H1 (cell line): ENCODE data around the gene MRPL28. TPM values are rescaled to one million over a fixed set of nuclear protein-coding genes. Genes with fewer than 3 reads are reported as not detected.

Source experiments
- ASH2L ChIP-seq: fragments of 200-600, 300-600 bp; sonication (generic); IDR thresholded peaks from one replicate; pipeline ENCODE4 v1.7.1; 2017; ENCODE audit warnings: low read length
- CBX5 ChIP-seq: fragments of 300-800, 300-1000 bp; sonication (generic); IDR thresholded peaks from 2 replicates; pipeline ENCODE4 v1.7.1; 2016; ENCODE audit warnings: antibody characterized with exemption, low read length, low read depth
- CBX8 ChIP-seq: fragments of 300-800, 300-1000 bp; sonication (generic); IDR thresholded peaks from 2 replicates; pipeline ENCODE4 v1.7.1; 2016; ENCODE audit warnings: low read depth, low read length, borderline replicate concordance
- CEBPB ChIP-seq: IDR thresholded peaks from 2 replicates; pipeline ENCODE4 v1.6.1; 2012; ENCODE audit warnings: low read depth, low read length
- CTBP2 ChIP-seq: IDR thresholded peaks from 2 replicates; pipeline ENCODE4 v1.7.0; 2011; ENCODE audit warnings: borderline replicate concordance, mild to moderate bottlenecking, moderate library complexity, mixed read lengths, low read length; ENCODE audit not compliant: insufficient read depth, insufficient read length
- NRF1 ChIP-seq: IDR thresholded peaks from 2 replicates; pipeline ENCODE4 v1.6.1; 2011; ENCODE audit warnings: mild to moderate bottlenecking, low read depth, low read length, improper control_type of control experiment
- RFX5 ChIP-seq: IDR thresholded peaks from 2 replicates; pipeline ENCODE4 v1.6.1; 2011; ENCODE audit warnings: low read depth, low read length, improper control_type of control experiment, borderline replicate concordance
- polyA plus RNA-seq, 7 experiments: library from polyadenylated mRNA; depleted of rRNA in 3 of 7; stranded (reverse) in 5 of 7; unstranded in 2 of 7; fragments of >200 nt in 5 of 7; fragments of 200-250 nt in 2 of 7; gene quantifications; 1 replicate in 5 of 7; 2 replicates in 1 of 7; 4 replicates in 1 of 7; pipeline versions ENCODE4 v1.2.1 to v1.2.3, GENCODE V29; 2011 to 2013; ENCODE audit warnings: missing spikeins in 2 of 7, mixed read lengths in 2 of 7
- total RNA-seq: library from RNA; stranded (reverse); fragmentation: NEBNext Ultra II Directional; extraction: Animal tissue kit (Norgen Biotek cat#: 25700); gene quantifications from 2 replicates; pipeline ENCODE4 v1.2.1, GENCODE V29; 2021
- TF ChIP-seq, protein P1 (sequence below): fragments of 300-600 bp; sonication (generic); IDR thresholded peaks from 2 replicates; pipeline ENCODE4 v1.7.1; 2012; ENCODE audit warnings: low read length, moderate library complexity, mild to moderate bottlenecking, inconsistent platforms; ENCODE audit not compliant: insufficient replicate concordance
- TF ChIP-seq, protein P2 (sequence below): IDR thresholded peaks from 2 replicates; pipeline ENCODE4 v1.6.1; 2011; ENCODE audit warnings: low read length, improper control_type of control experiment

MRPL28 gene
- total and polyA plus RNA-seq, 2 of the 8 experiments (the other 6 are each of a cell fraction or from before 2014, with no cell fraction given), result 88.9 to 188 TPM

GRCh38 chr16:346587-346986 lies 23.8 kb downstream of the MRPL28 start (continued):
- TF ChIP-seq, protein P1, sequence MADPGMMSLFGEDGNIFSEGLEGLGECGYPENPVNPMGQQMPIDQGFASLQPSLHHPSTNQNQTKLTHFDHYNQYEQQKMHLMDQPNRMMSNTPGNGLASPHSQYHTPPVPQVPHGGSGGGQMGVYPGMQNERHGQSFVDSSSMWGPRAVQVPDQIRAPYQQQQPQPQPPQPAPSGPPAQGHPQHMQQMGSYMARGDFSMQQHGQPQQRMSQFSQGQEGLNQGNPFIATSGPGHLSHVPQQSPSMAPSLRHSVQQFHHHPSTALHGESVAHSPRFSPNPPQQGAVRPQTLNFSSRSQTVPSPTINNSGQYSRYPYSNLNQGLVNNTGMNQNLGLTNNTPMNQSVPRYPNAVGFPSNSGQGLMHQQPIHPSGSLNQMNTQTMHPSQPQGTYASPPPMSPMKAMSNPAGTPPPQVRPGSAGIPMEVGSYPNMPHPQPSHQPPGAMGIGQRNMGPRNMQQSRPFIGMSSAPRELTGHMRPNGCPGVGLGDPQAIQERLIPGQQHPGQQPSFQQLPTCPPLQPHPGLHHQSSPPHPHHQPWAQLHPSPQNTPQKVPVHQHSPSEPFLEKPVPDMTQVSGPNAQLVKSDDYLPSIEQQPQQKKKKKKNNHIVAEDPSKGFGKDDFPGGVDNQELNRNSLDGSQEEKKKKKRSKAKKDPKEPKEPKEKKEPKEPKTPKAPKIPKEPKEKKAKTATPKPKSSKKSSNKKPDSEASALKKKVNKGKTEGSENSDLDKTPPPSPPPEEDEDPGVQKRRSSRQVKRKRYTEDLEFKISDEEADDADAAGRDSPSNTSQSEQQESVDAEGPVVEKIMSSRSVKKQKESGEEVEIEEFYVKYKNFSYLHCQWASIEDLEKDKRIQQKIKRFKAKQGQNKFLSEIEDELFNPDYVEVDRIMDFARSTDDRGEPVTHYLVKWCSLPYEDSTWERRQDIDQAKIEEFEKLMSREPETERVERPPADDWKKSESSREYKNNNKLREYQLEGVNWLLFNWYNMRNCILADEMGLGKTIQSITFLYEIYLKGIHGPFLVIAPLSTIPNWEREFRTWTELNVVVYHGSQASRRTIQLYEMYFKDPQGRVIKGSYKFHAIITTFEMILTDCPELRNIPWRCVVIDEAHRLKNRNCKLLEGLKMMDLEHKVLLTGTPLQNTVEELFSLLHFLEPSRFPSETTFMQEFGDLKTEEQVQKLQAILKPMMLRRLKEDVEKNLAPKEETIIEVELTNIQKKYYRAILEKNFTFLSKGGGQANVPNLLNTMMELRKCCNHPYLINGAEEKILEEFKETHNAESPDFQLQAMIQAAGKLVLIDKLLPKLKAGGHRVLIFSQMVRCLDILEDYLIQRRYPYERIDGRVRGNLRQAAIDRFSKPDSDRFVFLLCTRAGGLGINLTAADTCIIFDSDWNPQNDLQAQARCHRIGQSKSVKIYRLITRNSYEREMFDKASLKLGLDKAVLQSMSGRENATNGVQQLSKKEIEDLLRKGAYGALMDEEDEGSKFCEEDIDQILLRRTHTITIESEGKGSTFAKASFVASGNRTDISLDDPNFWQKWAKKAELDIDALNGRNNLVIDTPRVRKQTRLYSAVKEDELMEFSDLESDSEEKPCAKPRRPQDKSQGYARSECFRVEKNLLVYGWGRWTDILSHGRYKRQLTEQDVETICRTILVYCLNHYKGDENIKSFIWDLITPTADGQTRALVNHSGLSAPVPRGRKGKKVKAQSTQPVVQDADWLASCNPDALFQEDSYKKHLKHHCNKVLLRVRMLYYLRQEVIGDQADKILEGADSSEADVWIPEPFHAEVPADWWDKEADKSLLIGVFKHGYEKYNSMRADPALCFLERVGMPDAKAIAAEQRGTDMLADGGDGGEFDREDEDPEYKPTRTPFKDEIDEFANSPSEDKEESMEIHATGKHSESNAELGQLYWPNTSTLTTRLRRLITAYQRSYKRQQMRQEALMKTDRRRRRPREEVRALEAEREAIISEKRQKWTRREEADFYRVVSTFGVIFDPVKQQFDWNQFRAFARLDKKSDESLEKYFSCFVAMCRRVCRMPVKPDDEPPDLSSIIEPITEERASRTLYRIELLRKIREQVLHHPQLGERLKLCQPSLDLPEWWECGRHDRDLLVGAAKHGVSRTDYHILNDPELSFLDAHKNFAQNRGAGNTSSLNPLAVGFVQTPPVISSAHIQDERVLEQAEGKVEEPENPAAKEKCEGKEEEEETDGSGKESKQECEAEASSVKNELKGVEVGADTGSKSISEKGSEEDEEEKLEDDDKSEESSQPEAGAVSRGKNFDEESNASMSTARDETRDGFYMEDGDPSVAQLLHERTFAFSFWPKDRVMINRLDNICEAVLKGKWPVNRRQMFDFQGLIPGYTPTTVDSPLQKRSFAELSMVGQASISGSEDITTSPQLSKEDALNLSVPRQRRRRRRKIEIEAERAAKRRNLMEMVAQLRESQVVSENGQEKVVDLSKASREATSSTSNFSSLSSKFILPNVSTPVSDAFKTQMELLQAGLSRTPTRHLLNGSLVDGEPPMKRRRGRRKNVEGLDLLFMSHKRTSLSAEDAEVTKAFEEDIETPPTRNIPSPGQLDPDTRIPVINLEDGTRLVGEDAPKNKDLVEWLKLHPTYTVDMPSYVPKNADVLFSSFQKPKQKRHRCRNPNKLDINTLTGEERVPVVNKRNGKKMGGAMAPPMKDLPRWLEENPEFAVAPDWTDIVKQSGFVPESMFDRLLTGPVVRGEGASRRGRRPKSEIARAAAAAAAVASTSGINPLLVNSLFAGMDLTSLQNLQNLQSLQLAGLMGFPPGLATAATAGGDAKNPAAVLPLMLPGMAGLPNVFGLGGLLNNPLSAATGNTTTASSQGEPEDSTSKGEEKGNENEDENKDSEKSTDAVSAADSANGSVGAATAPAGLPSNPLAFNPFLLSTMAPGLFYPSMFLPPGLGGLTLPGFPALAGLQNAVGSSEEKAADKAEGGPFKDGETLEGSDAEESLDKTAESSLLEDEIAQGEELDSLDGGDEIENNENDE, result no peak
- TF ChIP-seq CEBPB (no peak), CBX8 (no peak), CBX5 (no peak), CTBP2 (no peak), RFX5 (no peak), ASH2L (no peak), NRF1 (no peak)
- TF ChIP-seq, protein P2, sequence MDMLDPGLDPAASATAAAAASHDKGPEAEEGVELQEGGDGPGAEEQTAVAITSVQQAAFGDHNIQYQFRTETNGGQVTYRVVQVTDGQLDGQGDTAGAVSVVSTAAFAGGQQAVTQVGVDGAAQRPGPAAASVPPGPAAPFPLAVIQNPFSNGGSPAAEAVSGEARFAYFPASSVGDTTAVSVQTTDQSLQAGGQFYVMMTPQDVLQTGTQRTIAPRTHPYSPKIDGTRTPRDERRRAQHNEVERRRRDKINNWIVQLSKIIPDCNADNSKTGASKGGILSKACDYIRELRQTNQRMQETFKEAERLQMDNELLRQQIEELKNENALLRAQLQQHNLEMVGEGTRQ, result no peak
- TF ChIP-seq, all 59 proteins: peak for 0
